ENCODE results near the gene KCNJ6. TPM values are rescaled to one million over a fixed set of nuclear protein-coding genes. Genes with fewer than 3 reads are reported as not detected.

Gene KCNJ6
- total and polyA plus RNA-seq, 9 of the 15 experiments (the other 6 are each of a cell fraction or from before 2014, with no cell fraction given): 0.06 to 0.21 (median 0.13) TPM; not detected in 1

DNA sequence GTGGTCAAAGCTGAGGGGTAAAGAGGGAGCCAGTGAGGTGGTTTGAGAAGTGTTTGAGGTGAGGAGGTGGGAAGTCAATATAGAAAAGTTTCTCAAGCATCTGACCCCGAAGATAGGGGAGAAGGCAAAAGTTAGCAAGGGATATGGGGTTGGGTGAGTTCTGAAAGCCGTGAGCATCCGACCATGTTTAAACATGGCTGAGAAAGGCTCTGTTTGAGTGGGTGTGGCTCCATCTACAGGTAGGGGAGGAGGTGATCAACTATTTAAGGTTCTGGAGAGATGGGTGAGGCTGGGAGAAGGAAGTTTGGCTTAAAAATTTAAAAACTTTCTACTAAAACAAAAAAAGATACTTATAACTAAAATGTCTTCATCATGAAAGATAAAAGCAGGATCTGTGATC is 273.8 kb downstream of the KCNJ6 start (continued):
- TF ChIP-seq, protein P1, sequence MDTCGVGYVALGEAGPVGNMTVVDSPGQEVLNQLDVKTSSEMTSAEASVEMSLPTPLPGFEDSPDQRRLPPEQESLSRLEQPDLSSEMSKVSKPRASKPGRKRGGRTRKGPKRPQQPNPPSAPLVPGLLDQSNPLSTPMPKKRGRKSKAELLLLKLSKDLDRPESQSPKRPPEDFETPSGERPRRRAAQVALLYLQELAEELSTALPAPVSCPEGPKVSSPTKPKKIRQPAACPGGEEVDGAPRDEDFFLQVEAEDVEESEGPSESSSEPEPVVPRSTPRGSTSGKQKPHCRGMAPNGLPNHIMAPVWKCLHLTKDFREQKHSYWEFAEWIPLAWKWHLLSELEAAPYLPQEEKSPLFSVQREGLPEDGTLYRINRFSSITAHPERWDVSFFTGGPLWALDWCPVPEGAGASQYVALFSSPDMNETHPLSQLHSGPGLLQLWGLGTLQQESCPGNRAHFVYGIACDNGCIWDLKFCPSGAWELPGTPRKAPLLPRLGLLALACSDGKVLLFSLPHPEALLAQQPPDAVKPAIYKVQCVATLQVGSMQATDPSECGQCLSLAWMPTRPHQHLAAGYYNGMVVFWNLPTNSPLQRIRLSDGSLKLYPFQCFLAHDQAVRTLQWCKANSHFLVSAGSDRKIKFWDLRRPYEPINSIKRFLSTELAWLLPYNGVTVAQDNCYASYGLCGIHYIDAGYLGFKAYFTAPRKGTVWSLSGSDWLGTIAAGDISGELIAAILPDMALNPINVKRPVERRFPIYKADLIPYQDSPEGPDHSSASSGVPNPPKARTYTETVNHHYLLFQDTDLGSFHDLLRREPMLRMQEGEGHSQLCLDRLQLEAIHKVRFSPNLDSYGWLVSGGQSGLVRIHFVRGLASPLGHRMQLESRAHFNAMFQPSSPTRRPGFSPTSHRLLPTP (IDR thresholded peaks at IDR 0.05; ENCODE audit: borderline replicate concordance, extremely low read depth, insufficient read length): no peak
- no peak for TF ChIP-seq RBM15 (IDR thresholded peaks at IDR 0.05; ENCODE audit: insufficient read depth, low read length)
- TF ChIP-seq ZNF146 (CRISPR knock-in tag; IDR thresholded peaks at IDR 0.05; ENCODE audit: unreplicated experiment): no peak
- TF ChIP-seq ZNF384 (IDR thresholded peaks at IDR 0.05; ENCODE audit: low read depth, low read length): no peak
- no peak for TF ChIP-seq MCM7 (IDR thresholded peaks at IDR 0.05)
- TF ChIP-seq JUN (IDR thresholded peaks at IDR 0.05; ENCODE audit: borderline replicate concordance, low read depth, low read length): no peak
- TF ChIP-seq JUN (CRISPR knock-in tag; IDR thresholded peaks at IDR 0.05; ENCODE audit: borderline replicate concordance): no peak
- TF ChIP-seq, protein P2, sequence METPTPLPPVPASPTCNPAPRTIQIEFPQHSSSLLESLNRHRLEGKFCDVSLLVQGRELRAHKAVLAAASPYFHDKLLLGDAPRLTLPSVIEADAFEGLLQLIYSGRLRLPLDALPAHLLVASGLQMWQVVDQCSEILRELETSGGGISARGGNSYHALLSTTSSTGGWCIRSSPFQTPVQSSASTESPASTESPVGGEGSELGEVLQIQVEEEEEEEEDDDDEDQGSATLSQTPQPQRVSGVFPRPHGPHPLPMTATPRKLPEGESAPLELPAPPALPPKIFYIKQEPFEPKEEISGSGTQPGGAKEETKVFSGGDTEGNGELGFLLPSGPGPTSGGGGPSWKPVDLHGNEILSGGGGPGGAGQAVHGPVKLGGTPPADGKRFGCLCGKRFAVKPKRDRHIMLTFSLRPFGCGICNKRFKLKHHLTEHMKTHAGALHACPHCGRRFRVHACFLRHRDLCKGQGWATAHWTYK (CRISPR knock-in tag; IDR thresholded peaks at IDR 0.05): no peak
- no peak for TF ChIP-seq ATF1 (CRISPR knock-in tag; IDR thresholded peaks at IDR 0.05)
- no peak for TF ChIP-seq ATF1 (tag; IDR thresholded peaks at IDR 0.05)
- TF ChIP-seq, protein P3, sequence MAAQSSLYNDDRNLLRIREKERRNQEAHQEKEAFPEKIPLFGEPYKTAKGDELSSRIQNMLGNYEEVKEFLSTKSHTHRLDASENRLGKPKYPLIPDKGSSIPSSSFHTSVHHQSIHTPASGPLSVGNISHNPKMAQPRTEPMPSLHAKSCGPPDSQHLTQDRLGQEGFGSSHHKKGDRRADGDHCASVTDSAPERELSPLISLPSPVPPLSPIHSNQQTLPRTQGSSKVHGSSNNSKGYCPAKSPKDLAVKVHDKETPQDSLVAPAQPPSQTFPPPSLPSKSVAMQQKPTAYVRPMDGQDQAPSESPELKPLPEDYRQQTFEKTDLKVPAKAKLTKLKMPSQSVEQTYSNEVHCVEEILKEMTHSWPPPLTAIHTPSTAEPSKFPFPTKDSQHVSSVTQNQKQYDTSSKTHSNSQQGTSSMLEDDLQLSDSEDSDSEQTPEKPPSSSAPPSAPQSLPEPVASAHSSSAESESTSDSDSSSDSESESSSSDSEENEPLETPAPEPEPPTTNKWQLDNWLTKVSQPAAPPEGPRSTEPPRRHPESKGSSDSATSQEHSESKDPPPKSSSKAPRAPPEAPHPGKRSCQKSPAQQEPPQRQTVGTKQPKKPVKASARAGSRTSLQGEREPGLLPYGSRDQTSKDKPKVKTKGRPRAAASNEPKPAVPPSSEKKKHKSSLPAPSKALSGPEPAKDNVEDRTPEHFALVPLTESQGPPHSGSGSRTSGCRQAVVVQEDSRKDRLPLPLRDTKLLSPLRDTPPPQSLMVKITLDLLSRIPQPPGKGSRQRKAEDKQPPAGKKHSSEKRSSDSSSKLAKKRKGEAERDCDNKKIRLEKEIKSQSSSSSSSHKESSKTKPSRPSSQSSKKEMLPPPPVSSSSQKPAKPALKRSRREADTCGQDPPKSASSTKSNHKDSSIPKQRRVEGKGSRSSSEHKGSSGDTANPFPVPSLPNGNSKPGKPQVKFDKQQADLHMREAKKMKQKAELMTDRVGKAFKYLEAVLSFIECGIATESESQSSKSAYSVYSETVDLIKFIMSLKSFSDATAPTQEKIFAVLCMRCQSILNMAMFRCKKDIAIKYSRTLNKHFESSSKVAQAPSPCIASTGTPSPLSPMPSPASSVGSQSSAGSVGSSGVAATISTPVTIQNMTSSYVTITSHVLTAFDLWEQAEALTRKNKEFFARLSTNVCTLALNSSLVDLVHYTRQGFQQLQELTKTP (IDR thresholded peaks at IDR 0.05; ENCODE audit: low read depth in 1 of 2, partially characterized antibody in 2 of 2): no peak
- 0 out of 4 replicates have a peak, but pooled peaks of 1 of the 2 experiments have one; percentile 17 for TF ChIP-seq HDAC1 (IDR thresholded peaks at IDR 0.05)
- TF ChIP-seq POLR2AphosphoS5 (IDR thresholded peaks at IDR 0.05; ENCODE audit: control insufficient read depth, insufficient read depth, low read depth, low read length): no peak
- TF ChIP-seq BRD9 (IDR thresholded peaks at IDR 0.05; ENCODE audit: low read depth, partially characterized antibody): peak; percentile 70
- TF ChIP-seq CBFA2T3 (IDR thresholded peaks at IDR 0.05): no peak
- no peak for TF ChIP-seq PRPF4 (IDR thresholded peaks at IDR 0.05; ENCODE audit: insufficient read depth, low read depth, low read length, poor library complexity, severe bottlenecking)
- TF ChIP-seq, protein P4, sequence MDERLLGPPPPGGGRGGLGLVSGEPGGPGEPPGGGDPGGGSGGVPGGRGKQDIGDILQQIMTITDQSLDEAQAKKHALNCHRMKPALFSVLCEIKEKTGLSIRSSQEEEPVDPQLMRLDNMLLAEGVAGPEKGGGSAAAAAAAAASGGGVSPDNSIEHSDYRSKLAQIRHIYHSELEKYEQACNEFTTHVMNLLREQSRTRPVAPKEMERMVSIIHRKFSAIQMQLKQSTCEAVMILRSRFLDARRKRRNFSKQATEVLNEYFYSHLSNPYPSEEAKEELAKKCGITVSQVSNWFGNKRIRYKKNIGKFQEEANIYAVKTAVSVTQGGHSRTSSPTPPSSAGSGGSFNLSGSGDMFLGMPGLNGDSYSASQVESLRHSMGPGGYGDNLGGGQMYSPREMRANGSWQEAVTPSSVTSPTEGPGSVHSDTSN (CRISPR knock-in tag; IDR thresholded peaks at IDR 0.05; ENCODE audit: low read depth): no peak
- TF ChIP-seq, protein P4 (tag; conservative IDR thresholded peaks at IDR 0.05; ENCODE audit: low read depth): no peak

Measured in K562 (cell line).